Measurements from ENCODE around the gene RPL37. TPM values are rescaled to one million over a fixed set of nuclear protein-coding genes. Genes with fewer than 3 reads are reported as not detected.
"Not testable (repeated sequence)": the region's sequence is repeated elsewhere in the genome, so short reads cannot be mapped to it uniquely, and the experiment has no call there.

Gene RPL37
- total and polyA plus RNA-seq, 8 donors, result 87.9 to 2,879 (median 1,228) TPM

- Histone ChIP-seq H3K4me3 (no peak overlapping the region), H3K9me3 (no peaks in the 10 kb centered on the region), H3K27ac (no peak overlapping the region), H3K27me3 (no peaks in the 10 kb centered on the region), H3K36me3 (peaks cover 40 to 72% (median 62%) of the 10 kb centered on the region in 4 donors), H3K4me1 (peaks cover 0 to 6% (median 2%) of the 10 kb centered on the region in 4 donors)
- no peak for TF ChIP-seq POLR2A (IDR thresholded peaks at IDR 0.05)
- no peak for TF ChIP-seq EP300 (IDR thresholded peaks at IDR 0.05)
- no peak for TF ChIP-seq POLR2AphosphoS5 (IDR thresholded peaks at IDR 0.05)
- TF ChIP-seq CTCF (IDR thresholded peaks at IDR 0.05), result no peak
- WGBS, 5 donors, result 87 to 95% (median 93%) methylated on average over 5 of the region's 5 CpGs
- intact Hi-C loops (cut with DNase I; ENCODE audit: low total_unique reads), result no loop called here
- no peak for DNase-seq
Measured at GRCh38 chr5:40826489-40827187, 8.4 kb downstream of the RPL37 start.

GRCh38 chr5:40825461-40826043 lies 9.5 kb downstream of the RPL37 start:
- DNase-seq; H3K4me1 ChIP-seq; H3K4me3 ChIP-seq; H3K27me3 ChIP-seq; H3K27ac ChIP-seq; H3K9me3 ChIP-seq; intact Hi-C loops (cut with DNase I; ENCODE audit: low total_unique reads): not testable (repeated sequence)
- peaks cover 29 to 61% (median 51%) of the 10 kb centered on the region in 4 donors for H3K36me3 ChIP-seq
- 90 to 93% (median 92%) methylated on average over 11 of the region's 11 CpGs for WGBS, 5 donors

DNA sequence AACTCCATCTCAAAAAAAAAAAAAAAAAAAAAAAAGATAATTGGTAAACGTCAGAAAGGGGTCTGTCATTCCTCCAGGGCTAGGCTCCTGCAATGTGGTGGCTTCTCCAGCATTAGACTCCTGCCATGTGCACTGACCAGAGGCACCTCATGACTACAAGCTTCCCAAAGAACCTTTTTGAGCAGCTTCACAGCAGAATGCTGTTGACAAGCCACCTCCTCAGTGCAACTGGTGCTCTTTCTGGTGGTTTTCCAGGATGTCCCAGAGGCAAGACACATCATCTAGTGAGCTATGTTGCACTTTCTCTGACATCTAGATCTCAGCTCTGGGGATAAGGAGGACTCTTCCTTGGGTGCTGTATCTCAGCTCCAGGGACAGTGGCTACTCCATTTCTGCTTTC lies 11.6 kb downstream of the RPL37 start:
- Histone ChIP-seq H3K9me3 (no peaks in the 10 kb centered on the region), H3K27me3 (no peaks in the 10 kb centered on the region), H3K4me3 (no peak overlapping the region), H3K27ac (no peak overlapping the region), H3K4me1 (peaks cover 0 to 2% (median 0%) of the 10 kb centered on the region in 4 donors), H3K36me3 (peaks cover 11 to 40% (median 31%) of the 10 kb centered on the region in 4 donors)
- TF ChIP-seq POLR2A (IDR thresholded peaks at IDR 0.05) (no peak), EP300 (IDR thresholded peaks at IDR 0.05) (no peak), POLR2AphosphoS5 (IDR thresholded peaks at IDR 0.05) (no peak), CTCF (IDR thresholded peaks at IDR 0.05) (no peak)
- intact Hi-C loops (cut with DNase I; ENCODE audit: low total_unique reads), result no loop called here
- 18 to 44% (median 27%) methylated on average over 1 of the region's 1 CpG for WGBS, 5 donors
- DNase-seq, result no peak

GRCh38 chr5:40813698-40814281 lies 21.2 kb downstream of the RPL37 start:
- DNase-seq, result no peak
- Histone ChIP-seq H3K4me1 (no peaks in the 10 kb centered on the region), H3K4me3 (no peak overlapping the region), H3K27me3 (no peaks in the 10 kb centered on the region), H3K9me3 (no peaks in the 10 kb centered on the region), H3K36me3 (no peaks in the 10 kb centered on the region), H3K27ac (no peak overlapping the region)
- intact Hi-C loops (cut with DNase I; ENCODE audit: low total_unique reads), result no loop called here
- TF ChIP-seq POLR2AphosphoS5 (IDR thresholded peaks at IDR 0.05) (no peak), POLR2A (IDR thresholded peaks at IDR 0.05) (no peak), CTCF (IDR thresholded peaks at IDR 0.05) (no peak), EP300 (IDR thresholded peaks at IDR 0.05) (no peak)
- WGBS, 5 donors, result 78 to 96% (median 87%) methylated on average over 2 of the region's 2 CpGs
